ENCODE results near the gene PTOV1.

PTOV1 gene

DNA sequence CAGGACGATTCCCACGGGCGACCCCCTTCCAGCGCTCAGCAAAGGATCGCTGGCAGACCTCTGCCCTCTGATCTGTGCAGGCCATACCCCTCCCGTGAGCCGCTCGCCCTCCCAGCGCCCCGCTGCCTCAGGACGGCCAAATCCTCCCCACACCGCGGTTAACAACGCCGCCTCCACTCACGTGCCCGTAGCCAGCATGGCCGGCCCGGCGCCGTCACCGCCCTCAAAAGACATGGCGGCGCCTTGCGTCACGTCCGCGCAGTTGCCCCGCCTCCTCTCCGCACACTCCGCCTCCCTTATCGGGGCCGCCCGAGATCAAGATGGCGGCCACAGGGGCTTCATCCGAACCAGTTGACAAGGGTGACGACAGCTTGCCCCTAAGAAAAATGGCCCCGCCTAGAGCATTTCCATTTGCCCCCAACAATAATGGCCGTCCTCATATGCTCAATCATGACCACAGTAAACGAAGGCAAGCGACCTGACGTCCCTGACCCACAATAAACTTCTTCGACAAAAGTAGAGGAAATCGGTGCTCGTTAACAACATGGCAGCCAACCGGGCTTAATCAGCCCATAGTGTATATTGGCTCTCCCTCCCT is 25.6 kb downstream of the PTOV1 start:
- peak overlapping the region; percentile 97 for H3K27ac ChIP-seq
- no peak for TF ChIP-seq CTCF (IDR thresholded peaks at IDR 0.05)
- TF ChIP-seq ZFX (IDR thresholded peaks at IDR 0.05; ENCODE audit: borderline replicate concordance), result no peak

DNA sequence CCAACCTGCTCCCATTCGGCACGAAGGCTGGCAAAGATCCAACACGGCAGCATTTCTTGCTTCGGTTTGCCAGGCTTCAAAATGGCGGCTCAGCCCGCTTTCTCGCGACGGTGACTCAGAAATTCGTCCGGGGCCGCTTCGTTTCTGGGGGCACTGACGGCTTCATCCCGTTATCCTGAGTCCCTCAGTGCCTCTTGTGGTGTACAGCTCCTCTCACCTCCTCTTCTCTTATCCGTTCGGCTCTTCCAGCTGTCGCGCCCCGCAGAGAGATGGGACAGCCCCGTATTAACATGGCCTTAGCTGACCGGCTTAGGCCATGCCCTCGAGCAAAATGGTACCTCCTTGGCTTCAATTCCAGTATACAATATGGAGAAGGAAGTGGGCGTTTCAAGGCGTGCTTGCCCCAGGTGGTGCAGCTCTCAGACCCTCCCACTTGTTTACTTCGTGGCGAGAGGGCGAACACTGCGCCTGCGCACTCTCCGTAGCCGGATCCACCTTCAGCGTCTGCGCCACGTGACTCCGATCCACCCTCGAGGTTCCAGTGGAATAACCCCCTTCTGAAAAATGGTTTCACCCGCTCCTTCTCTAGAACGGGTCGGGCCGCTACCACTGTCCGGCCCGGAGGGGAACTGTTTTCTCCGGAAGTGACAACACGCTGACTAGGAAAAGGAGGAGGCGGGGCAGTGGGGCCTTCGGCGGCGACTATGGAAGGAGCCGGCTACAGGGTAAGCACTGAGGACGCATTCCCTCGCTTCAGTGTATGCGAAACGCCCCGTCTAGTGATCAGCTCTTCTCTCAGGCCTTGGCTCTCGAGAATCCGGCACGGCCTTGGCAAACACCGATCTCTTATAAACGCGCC is 26.3 kb downstream of the PTOV1 start, which contains the start of the genes AKT1S1 and TBC1D17:
Gene AKT1S1, minus strand, starts transcription at position 336 of the 859 bp plus-strand sequence. CDS start 4,060 bp downstream, outside the sequence.
Gene TBC1D17, plus strand, starts transcription at position 683 of the 859 bp plus-strand sequence. Its CDS starts 22 bp downstream, at position 705.
- no peak for TF ChIP-seq ZFX (IDR thresholded peaks at IDR 0.05; ENCODE audit: borderline replicate concordance)
- TF ChIP-seq CTCF (IDR thresholded peaks at IDR 0.05), result no peak
- peak within 1 kb of the TSS; percentile 97 for H3K27ac ChIP-seq

DNA sequence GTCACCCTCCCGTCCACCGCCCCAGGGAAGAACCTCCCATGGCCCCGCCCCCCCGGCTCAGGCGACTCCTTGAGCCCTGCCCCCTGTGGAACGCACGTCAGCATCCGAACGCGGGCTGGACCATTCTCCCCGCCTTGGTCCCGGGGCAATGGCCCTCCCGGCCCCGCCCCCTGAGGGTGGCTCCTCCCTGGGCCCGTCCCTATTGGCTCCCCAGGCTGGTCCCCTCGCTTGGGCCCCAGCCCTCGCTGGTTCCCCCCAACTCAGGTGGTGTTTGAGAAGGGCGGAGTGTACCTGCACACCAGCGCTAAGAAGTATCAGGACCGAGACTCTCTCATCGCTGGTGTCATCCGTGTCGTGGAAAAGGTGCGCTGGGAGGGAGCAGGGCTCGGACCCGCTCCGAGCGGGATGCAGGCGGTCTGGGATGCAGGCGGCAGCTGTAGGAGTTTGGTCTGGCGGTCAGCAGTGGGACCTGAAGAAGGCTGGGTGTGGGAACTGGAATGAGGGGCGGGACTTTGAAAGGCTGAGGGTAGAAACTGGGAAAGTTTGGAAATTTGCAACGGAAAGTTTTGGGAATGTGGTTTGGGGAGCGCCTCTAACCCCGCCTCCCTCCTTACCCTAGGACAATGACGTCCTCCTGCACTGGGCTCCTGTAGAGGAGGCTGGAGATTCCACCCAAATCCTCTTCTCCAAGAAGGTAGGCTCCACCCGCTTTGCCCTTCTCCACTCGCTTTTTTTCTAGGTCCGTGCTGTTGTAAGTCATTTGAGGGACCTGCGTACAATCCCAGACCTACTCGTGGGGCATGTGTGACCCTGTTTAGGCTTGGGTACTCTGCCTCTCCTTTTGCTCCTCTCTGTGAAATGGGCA is 27.2 kb downstream of the PTOV1 start:
- TF ChIP-seq CTCF (IDR thresholded peaks at IDR 0.05) (no peak), ZFX (IDR thresholded peaks at IDR 0.05; ENCODE audit: borderline replicate concordance) (no peak)
- peak overlapping the region; percentile 97 for H3K27ac ChIP-seq

- TF ChIP-seq CTCF (IDR thresholded peaks at IDR 0.05) (no peak), ZFX (IDR thresholded peaks at IDR 0.05; ENCODE audit: borderline replicate concordance) (no peak)
- peak overlapping the region; percentile 97 for H3K27ac ChIP-seq
These were observed 27.7 kb downstream of the PTOV1 start for GRCh38 chr19:49878744-49879070.

DNA sequence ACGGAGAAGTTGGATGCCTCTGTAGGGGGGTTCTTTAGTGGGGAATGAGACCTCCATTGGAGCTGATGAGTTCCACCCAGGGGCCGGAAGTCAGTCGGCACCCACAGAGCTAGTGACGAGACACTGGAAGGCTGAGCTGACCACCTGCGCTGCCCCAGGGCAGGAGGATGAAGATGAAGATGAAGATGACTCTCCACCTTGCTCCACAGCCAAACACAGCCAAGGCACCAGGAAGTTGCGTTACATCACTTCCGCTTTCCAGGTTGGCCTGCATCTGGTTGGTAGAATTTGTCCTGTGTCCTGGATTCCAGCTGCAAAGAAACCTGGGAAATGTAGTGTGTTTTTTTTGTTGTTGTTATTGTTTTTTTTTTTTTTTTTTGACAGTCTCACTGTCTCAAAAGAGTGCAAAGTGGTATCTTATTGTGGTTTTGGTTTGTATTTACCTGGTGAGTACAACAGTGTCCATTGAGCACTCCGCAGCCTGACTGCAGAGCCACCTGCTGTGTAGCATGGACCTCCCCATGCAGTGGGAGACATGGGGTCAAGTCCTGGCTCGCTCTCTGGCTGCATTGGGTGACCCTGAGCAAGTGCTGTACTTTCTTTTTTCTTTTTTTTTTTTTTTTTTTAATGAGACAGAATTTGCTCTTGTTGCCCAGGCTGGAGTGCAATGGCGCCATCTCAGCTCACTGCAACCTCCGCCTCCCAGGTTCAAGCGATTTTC is 28.4 kb downstream of the PTOV1 start:
- peak overlapping the region; percentile 97 for H3K27ac ChIP-seq
- TF ChIP-seq CTCF (IDR thresholded peaks at IDR 0.05) (no peak), ZFX (IDR thresholded peaks at IDR 0.05; ENCODE audit: borderline replicate concordance) (no peak)

- H3K27ac ChIP-seq, result no peak overlapping the region
- no peak for TF ChIP-seq CTCF (IDR thresholded peaks at IDR 0.05)
- TF ChIP-seq ZFX (IDR thresholded peaks at IDR 0.05; ENCODE audit: borderline replicate concordance), result no peak
These were observed 29.4 kb downstream of the PTOV1 start for GRCh38 chr19:49880162-49880869.

Measured in 22Rv1 (cell line).